HG02938 (cell line): ENCODE measurements around the gene STK17B.
A peak's percentile ranks its signal among the peaks of the same experiment; 100 is the strongest.

Experiments used
- ATAC-seq: cut with Tn5 transposase; IDR thresholded peaks from one replicate; pipeline ENCODE4 v1.9.1; 2021; ENCODE audit warnings: mild to moderate bottlenecking, moderate library complexity; ENCODE audit not compliant: unreplicated experiment

Gene STK17B

GRCh38 chr2:196160946-196161345 lies 10.4 kb downstream of the STK17B start:
- no peak for ATAC-seq

- peak; percentile 73 for ATAC-seq
Observed at GRCh38 chr2:196160101-196160500, 11.3 kb downstream of the STK17B start.

- no peak for ATAC-seq
Observed at GRCh38 chr2:196159221-196159892, 12.0 kb downstream of the STK17B start.

- no peak for ATAC-seq
Observed at GRCh38 chr2:196155575-196155974, 15.8 kb downstream of the STK17B start.

GRCh38 chr2:196153480-196153879 lies 17.9 kb downstream of the STK17B start:
- ATAC-seq = no peak

- no peak for ATAC-seq
Observed at GRCh38 chr2:196149948-196150347, 21.4 kb downstream of the STK17B start.

- no peak for ATAC-seq
Observed at GRCh38 chr2:196148736-196149135, 22.6 kb downstream of the STK17B start.

- ATAC-seq = no peak
Observed at GRCh38 chr2:196145256-196145655, 26.1 kb downstream of the STK17B start.

- ATAC-seq = no peak
Observed at GRCh38 chr2:196144513-196145126, 26.8 kb downstream of the STK17B start.

- no peak for ATAC-seq
Observed at GRCh38 chr2:196143730-196144131, 27.6 kb downstream of the STK17B start.

- ATAC-seq = no peak
Observed at GRCh38 chr2:196142825-196143224, 28.6 kb downstream of the STK17B start.

- ATAC-seq = no peak
Observed at GRCh38 chr2:196140213-196140612, 31.2 kb downstream of the STK17B start.

GRCh38 chr2:196137271-196137670 lies 34.1 kb downstream of the STK17B start:
- no peak for ATAC-seq

GRCh38 chr2:196136151-196136550 lies 35.2 kb downstream of the STK17B start:
- ATAC-seq = no peak

- no peak for ATAC-seq
Observed at GRCh38 chr2:196131949-196132925, 39.1 kb downstream of the STK17B start.

GRCh38 chr2:196131384-196131937 lies 39.9 kb downstream of the STK17B start:
- no peak for ATAC-seq

- ATAC-seq = no peak
Observed at GRCh38 chr2:196130039-196130825, 41.1 kb downstream of the STK17B start.

- ATAC-seq = no peak
Observed at GRCh38 chr2:196128749-196129148, 42.6 kb downstream of the STK17B start.

- ATAC-seq = no peak
Observed at GRCh38 chr2:196125596-196125995, 45.8 kb downstream of the STK17B start.

- no peak for ATAC-seq
Observed at GRCh38 chr2:196123679-196124373, 47.6 kb downstream of the STK17B start.
